ENCODE measurements around the gene LMAN2. TPM values are rescaled to one million over a fixed set of nuclear protein-coding genes. Genes with fewer than 3 reads are reported as not detected.

The LMAN2 gene
- polyA plus RNA-seq, 12 donors = 55.9 to 123 (median 66.8) TPM; not detected in 1

GRCh38 chr5:177290816-177291596 is 60.5 kb downstream of the LMAN2 start:
- no peak for DNase-seq

GRCh38 chr5:177288191-177288590 is 63.3 kb downstream of the LMAN2 start:
- no peak for DNase-seq

Other genes starting within 250 kb of the LMAN2 start
- 10 to 100 TPM in 11 of 12 donors, not detected in 1; 32.9 to 51.7 (median 44.9) TPM for gene NSD1, start 217.9 kb downstream of the LMAN2 start, polyA plus RNA-seq (ENCODE audit: insufficient read length in 12 of 12)
- 10 to 100 TPM in 11 of 12 donors, not detected in 1; 10.1 to 21.6 (median 19.8) TPM for gene RAB24, start 47.9 kb downstream of the LMAN2 start, polyA plus RNA-seq (ENCODE audit: insufficient read length in 12 of 12)
- gene PRELID1, start 47.9 kb downstream of the LMAN2 start, polyA plus RNA-seq (ENCODE audit: insufficient read length in 12 of 12) = 100 to 1,000 TPM in 1 of 12 donors, 10 to 100 TPM in 10, not detected in 1; 59.2 to 113 (median 68.4) TPM
- gene MXD3, start 39.8 kb downstream of the LMAN2 start, polyA plus RNA-seq (ENCODE audit: insufficient read length in 12 of 12) = 10 to 100 TPM in 11 of 12 donors, not detected in 1; 11.4 to 46.8 (median 14.7) TPM
- gene RGS14, start 6.3 kb upstream of the LMAN2 start, polyA plus RNA-seq (ENCODE audit: insufficient read length in 12 of 12) = 10 to 100 TPM in 10 of 12 donors, 1 to 10 TPM in 1, not detected in 1; 8.2 to 23.6 (median 12.9) TPM
- gene SLC34A1, start 32.8 kb upstream of the LMAN2 start, polyA plus RNA-seq (ENCODE audit: insufficient read length in 12 of 12) = 1 to 10 TPM in 1 of 12 donors, under 1 TPM in 5, not detected in 6; 0.10 to 1.3 (median 0.14) TPM
- gene PFN3, start 49.0 kb upstream of the LMAN2 start, polyA plus RNA-seq (ENCODE audit: insufficient read length in 12 of 12) = not detected
- gene F12, start 57.9 kb upstream of the LMAN2 start, polyA plus RNA-seq (ENCODE audit: insufficient read length in 12 of 12) = 1 to 10 TPM in 2 of 12 donors, under 1 TPM in 8, not detected in 2; 0.23 to 1.8 (median 0.39) TPM
- gene GRK6, start 75.0 kb upstream of the LMAN2 start, polyA plus RNA-seq (ENCODE audit: insufficient read length in 12 of 12) = 10 to 100 TPM in 11 of 12 donors, not detected in 1; 12.4 to 29.0 (median 16.2) TPM
- gene PRR7, start 95.1 kb upstream of the LMAN2 start, polyA plus RNA-seq (ENCODE audit: insufficient read length in 12 of 12) = 1 to 10 TPM in 2 of 12 donors, under 1 TPM in 8, not detected in 2; 0.15 to 2.5 (median 0.47) TPM
- 1,000 to 10,000 TPM in 1 of 12 donors, 100 to 1,000 TPM in 11; 174 to 1,003 (median 222) TPM for gene DBN1, start 122.0 kb upstream of the LMAN2 start, polyA plus RNA-seq (ENCODE audit: insufficient read length in 12 of 12)
- 100 to 1,000 TPM in 11 of 12 donors, not detected in 1; 121 to 338 (median 274) TPM for gene PDLIM7, start 145.9 kb upstream of the LMAN2 start, polyA plus RNA-seq (ENCODE audit: insufficient read length in 12 of 12)
- gene DOK3, start 158.2 kb upstream of the LMAN2 start, polyA plus RNA-seq (ENCODE audit: insufficient read length in 12 of 12) = 10 to 100 TPM in 1 of 12 donors, 1 to 10 TPM in 9, not detected in 2; 4.5 to 14.6 (median 5.4) TPM
- gene DDX41, start 165.3 kb upstream of the LMAN2 start, polyA plus RNA-seq (ENCODE audit: insufficient read length in 12 of 12) = 10 to 100 TPM in 11 of 12 donors, not detected in 1; 39.0 to 68.7 (median 47.5) TPM
- gene FAM193B, start 202.9 kb upstream of the LMAN2 start, polyA plus RNA-seq (ENCODE audit: insufficient read length in 12 of 12) = 100 to 1,000 TPM in 2 of 12 donors, 10 to 100 TPM in 9, not detected in 1; 38.3 to 121 (median 53.0) TPM
- gene TMED9, start 240.5 kb upstream of the LMAN2 start, polyA plus RNA-seq (ENCODE audit: insufficient read length in 12 of 12) = 100 to 1,000 TPM in 9 of 12 donors, 10 to 100 TPM in 2, not detected in 1; 86.0 to 166 (median 117) TPM
- gene B4GALT7, start 248.5 kb upstream of the LMAN2 start, polyA plus RNA-seq (ENCODE audit: insufficient read length in 12 of 12) = 10 to 100 TPM in 11 of 12 donors, not detected in 1; 15.0 to 21.3 (median 18.4) TPM